H1 (cell line): ENCODE measurements around the gene LTBP1. TPM values are rescaled to one million over a fixed set of nuclear protein-coding genes. Genes with fewer than 3 reads are reported as not detected.

Source experiments
- CTCF ChIA-PET: fragments of 300-600 bp; sonication (Branson Sonifier 250); formaldehyde crosslinking; loops from one replicate; lab custom pipeline; 2021; ENCODE audit not compliant: partially characterized antibody; lab: Charles Lee
- POLR2A ChIA-PET: fragments of 300-600 bp; sonication (Branson Sonifier 250); formaldehyde crosslinking; loops from one replicate; lab custom pipeline; 2021; ENCODE audit warnings: inconsistent platforms; ENCODE audit not compliant: partially characterized antibody; lab: Charles Lee
- DNase-seq, 2 experiments: peaks; one replicate each; pipeline versions ENCODE4 v3.0.0 to v3.0.0-alpha.2; 2010 to 2022; ENCODE audit warnings: low spot score in 2 of 2, low read depth in 1 of 2, mixed read lengths in 1 of 2
- FAIRE-seq: peaks from 2 replicates; lab custom pipeline; 2011; peaks lifted over from hg19 to GRCh38; lab: Jason Lieb, UNC
- H2AFZ ChIP-seq: 2 replicates; pipeline ENCODE4 v1.8.1; 2012; ENCODE audit warnings: low read length, inconsistent platforms
- H2AK5ac ChIP-seq: 2 replicates; pipeline ENCODE4 v1.6.1; 2013; ENCODE audit warnings: low read depth, low read length
- H2BK120ac ChIP-seq: replicated peaks from 2 replicates; pipeline ENCODE3; 2013; ENCODE audit warnings: low read depth, low read length, inconsistent platforms
- H2BK12ac ChIP-seq: 2 replicates; pipeline ENCODE4 v1.6.1; 2013; ENCODE audit warnings: low read depth, low read length
- H2BK15ac ChIP-seq: 2 replicates; pipeline ENCODE4 v1.6.1; 2013; ENCODE audit warnings: low read length
- H2BK20ac ChIP-seq: 2 replicates; pipeline ENCODE4 v1.6.1; 2013; ENCODE audit warnings: low read length
- H2BK5ac ChIP-seq: 2 replicates; pipeline ENCODE4 v1.6.1; 2013; ENCODE audit warnings: low read depth, low read length
- H3K14ac ChIP-seq: 2 replicates; pipeline ENCODE4 v1.6.1; 2013; ENCODE audit warnings: inconsistent platforms; ENCODE audit not compliant: insufficient read length
- H3K18ac ChIP-seq: 2 replicates; pipeline ENCODE4 v1.6.1; 2013; ENCODE audit warnings: low read length; ENCODE audit errors: extremely low read depth
- H3K23ac ChIP-seq: 2 replicates; pipeline ENCODE4 v1.6.1; 2013; ENCODE audit warnings: inconsistent platforms; ENCODE audit not compliant: insufficient read length
- H3K23me2 ChIP-seq: 2 replicates; pipeline ENCODE4 v1.6.1; 2013; ENCODE audit warnings: low read depth, low read length
- H3K27ac ChIP-seq: 2 replicates; pipeline ENCODE4 v1.6.1; 2011; ENCODE audit warnings: low read depth, low read length, inconsistent platforms
- H3K27me3 ChIP-seq, 4 experiments: replicated peaks in 1 of 4; 1 replicate in 1 of 4; 2 replicates in 3 of 4; pipeline versions ENCODE4 v1.6.1 to v1.8.1; 2011 to 2013; ENCODE audit warnings: low read length in 3 of 4, mild to moderate bottlenecking in 3 of 4, inconsistent platforms in 2 of 4, mixed read lengths in 2 of 4, moderate library complexity in 1 of 4; ENCODE audit not compliant: control insufficient read depth in 3 of 4, insufficient read depth in 3 of 4; ENCODE audit errors: extremely low read depth in 1 of 4
- H3K36me3 ChIP-seq, 4 experiments: 2 replicates each; pipeline versions ENCODE4 v1.6.1 to v1.8.1; 2011 to 2013; ENCODE audit warnings: mild to moderate bottlenecking in 4 of 4, low read length in 3 of 4, moderate library complexity in 2 of 4, control low read depth in 1 of 4, inconsistent platforms in 1 of 4; ENCODE audit not compliant: insufficient read depth in 4 of 4, control insufficient read depth in 2 of 4
- H3K4ac ChIP-seq: replicated peaks from 2 replicates; pipeline ENCODE3; 2013; ENCODE audit warnings: low read length, low read depth, mixed read lengths, inconsistent platforms; ENCODE audit not compliant: insufficient read length
- H3K4me1 ChIP-seq, 4 experiments: replicated peaks in 1 of 4; 1 replicate in 1 of 4; 2 replicates in 3 of 4; pipeline versions ENCODE4 v1.6.1 to v1.8.1; 2011 to 2013; ENCODE audit warnings: low read length in 3 of 4, inconsistent platforms in 2 of 4, mixed read lengths in 1 of 4; ENCODE audit not compliant: insufficient read depth in 4 of 4, control insufficient read depth in 3 of 4
- H3K4me2 ChIP-seq, 2 experiments: 2 replicates each; pipeline versions ENCODE4 v1.6.1 to v1.8.1; 2011 to 2013; ENCODE audit warnings: low read depth in 2 of 2, low read length in 2 of 2, control low read depth in 1 of 2, inconsistent platforms in 1 of 2, mild to moderate bottlenecking in 1 of 2; ENCODE audit not compliant: insufficient read depth in 1 of 2
- H3K4me3 ChIP-seq, 4 experiments: fragments of 200-600, 300-600 bp in 1 of 4; sonication (generic), shearing (Covaris generic), sonication (Bioruptor Twin) in 1 of 4; 2 replicates each; pipeline versions ENCODE4 v1.5.1 to v1.8.1; 2011 to 2016; ENCODE audit warnings: low read length in 4 of 4, low read depth in 3 of 4, control low read depth in 2 of 4, inconsistent platforms in 2 of 4, mild to moderate bottlenecking in 2 of 4, mixed read lengths in 1 of 4, moderate library complexity in 1 of 4; ENCODE audit not compliant: insufficient read depth in 2 of 4; ENCODE audit errors: extremely low read depth in 1 of 4
- H3K56ac ChIP-seq: replicated peaks from 2 replicates; pipeline ENCODE3; 2013; ENCODE audit warnings: low read depth, mild to moderate bottlenecking, mixed read lengths, low read length, inconsistent platforms; ENCODE audit not compliant: insufficient read length
- H3K79me1 ChIP-seq: 2 replicates; pipeline ENCODE4 v1.6.1; 2013; ENCODE audit warnings: low read depth, low read length, control low read depth
- H3K79me2 ChIP-seq, 2 experiments: 2 replicates each; pipeline versions ENCODE4 v1.6.1 to v1.8.1; 2012 to 2013; ENCODE audit warnings: low read length in 2 of 2, mild to moderate bottlenecking in 2 of 2, inconsistent platforms in 1 of 2; ENCODE audit not compliant: insufficient read depth in 2 of 2, control insufficient read depth in 1 of 2
- H3K9ac ChIP-seq, 4 experiments: replicated peaks in 1 of 4; 1 replicate in 1 of 4; 2 replicates in 3 of 4; pipeline versions ENCODE4 v1.6.1 to v1.8.1; 2011 to 2013; ENCODE audit warnings: low read depth in 3 of 4, low read length in 3 of 4, control low read depth in 2 of 4, mild to moderate bottlenecking in 2 of 4, moderate library complexity in 2 of 4, inconsistent platforms in 1 of 4; ENCODE audit errors: extremely low read depth in 1 of 4
- H3K9me3 ChIP-seq, 2 experiments: 2 replicates each; pipeline versions ENCODE4 v1.6.1 to v1.8.1; 2012 to 2013; ENCODE audit warnings: mild to moderate bottlenecking in 2 of 2, moderate library complexity in 2 of 2, control low read depth in 1 of 2, inconsistent platforms in 1 of 2, low read depth in 1 of 2, low read length in 1 of 2, mixed read lengths in 1 of 2; ENCODE audit not compliant: insufficient read depth in 2 of 2
- H4K20me1 ChIP-seq, 2 experiments: replicated peaks in 1 of 2; 2 replicates each; pipeline versions ENCODE3 to v1.8.1; 2011 to 2013; ENCODE audit warnings: inconsistent platforms in 2 of 2, low read length in 2 of 2, mild to moderate bottlenecking in 1 of 2; ENCODE audit not compliant: insufficient read depth in 2 of 2, control insufficient read depth in 1 of 2
- H4K5ac ChIP-seq: 2 replicates; pipeline ENCODE4 v1.6.1; 2013; ENCODE audit warnings: low read length, low read depth, mixed read lengths, inconsistent platforms; ENCODE audit not compliant: insufficient read length
- H4K8ac ChIP-seq: 2 replicates; pipeline ENCODE4 v1.8.0; 2013; ENCODE audit warnings: mild to moderate bottlenecking, moderate library complexity, low read length, inconsistent platforms; ENCODE audit not compliant: insufficient read depth; ENCODE audit errors: extremely low read depth
- H4K91ac ChIP-seq: replicated peaks from 2 replicates; pipeline ENCODE3; 2013; ENCODE audit warnings: low read length, mixed read lengths, inconsistent platforms; ENCODE audit not compliant: insufficient read length
- CEBPB ChIP-seq: IDR thresholded peaks from 2 replicates; pipeline ENCODE4 v1.6.1; 2012; ENCODE audit warnings: low read depth, low read length
- EGR1 ChIP-seq: IDR thresholded peaks from 2 replicates; pipeline ENCODE4 v1.6.1; 2011; ENCODE audit warnings: low read depth, low read length, borderline replicate concordance
- EZH2 ChIP-seq: fragments of 200-600 bp; sonication (generic); IDR thresholded peaks from 2 replicates; pipeline ENCODE4 v1.7.1; 2012; ENCODE audit warnings: low read depth, mild to moderate bottlenecking, moderate library complexity, low read length, inconsistent platforms; ENCODE audit not compliant: severe bottlenecking
- FOSL1 ChIP-seq: IDR thresholded peaks from 2 replicates; pipeline ENCODE4 v1.6.1; 2011; ENCODE audit warnings: mild to moderate bottlenecking, low read depth, low read length, moderate library complexity; ENCODE audit not compliant: insufficient read depth
- HDAC6 ChIP-seq: IDR thresholded peaks from one replicate; pipeline ENCODE4 v1.7.1; 2012; ENCODE audit warnings: low read depth, mild to moderate bottlenecking, inconsistent platforms, low read length, moderate library complexity
- KDM5A ChIP-seq: fragments of 200-600 bp; IDR thresholded peaks from 2 replicates; pipeline ENCODE4 v1.7.1; 2012; ENCODE audit warnings: mild to moderate bottlenecking, low read length, inconsistent platforms, mixed read lengths
- RXRA ChIP-seq: IDR thresholded peaks from 2 replicates; pipeline ENCODE4 v1.6.1; 2011; ENCODE audit warnings: low read depth, mild to moderate bottlenecking, low read length, moderate library complexity; ENCODE audit not compliant: insufficient read depth
- SAP30 ChIP-seq: fragments of 300-600 bp; sonication (generic); IDR thresholded peaks from 2 replicates; pipeline ENCODE4 v1.7.1; 2012; ENCODE audit warnings: low read length, moderate library complexity, mild to moderate bottlenecking, inconsistent platforms; ENCODE audit not compliant: insufficient read depth, insufficient replicate concordance
- SRF ChIP-seq: IDR thresholded peaks from 2 replicates; pipeline ENCODE4 v1.6.1; 2011; ENCODE audit warnings: mild to moderate bottlenecking, low read depth, low read length, moderate library complexity
- YY1 ChIP-seq: IDR thresholded peaks from 2 replicates; pipeline ENCODE4 v1.6.1; 2011; ENCODE audit warnings: low read depth, mild to moderate bottlenecking, low read length
- WGBS, 2 experiments: shearing (Covaris generic) in 1 of 2; methylation state at CpG; one replicate each; pipeline versions ENCODE4 v1.1.6 to v1.1.7; 2013 to 2015; ENCODE audit warnings: low lambda C conversion rate in 2 of 2, mixed read lengths in 2 of 2, inconsistent platforms in 1 of 2, low coverage in 1 of 2, missing lambda C conversion rate in 1 of 2; ENCODE audit not compliant: insufficient replicate concordance in 2 of 2, insufficient coverage in 1 of 2, insufficient read length in 1 of 2; ENCODE audit errors: extremely low coverage in 1 of 2, missing lambda C conversion rate in 1 of 2; 5-methylcytosine and 5-hydroxymethylcytosine counted together
- polyA plus RNA-seq, 7 experiments: library from polyadenylated mRNA; depleted of rRNA in 3 of 7; stranded (reverse) in 5 of 7; unstranded in 2 of 7; fragments of >200 nt in 5 of 7; fragments of 200-250 nt in 2 of 7; gene quantifications; 1 replicate in 5 of 7; 2 replicates in 1 of 7; 4 replicates in 1 of 7; pipeline versions ENCODE4 v1.2.1 to v1.2.3, GENCODE V29; 2011 to 2013; ENCODE audit warnings: missing spikeins in 2 of 7, mixed read lengths in 2 of 7
- total RNA-seq: library from RNA; stranded (reverse); fragmentation: NEBNext Ultra II Directional; extraction: Animal tissue kit (Norgen Biotek cat#: 25700); gene quantifications from 2 replicates; pipeline ENCODE4 v1.2.1, GENCODE V29; 2021
- TF ChIP-seq, protein P1 (sequence below): IDR thresholded peaks from 2 replicates; pipeline ENCODE4 v1.6.1; 2011; ENCODE audit warnings: low read depth, mild to moderate bottlenecking, low read length; ENCODE audit not compliant: insufficient read depth
- TF ChIP-seq, protein P2 (sequence below): IDR thresholded peaks from 2 replicates; pipeline ENCODE4 v1.6.1; 2012; ENCODE audit warnings: inconsistent platforms

The LTBP1 gene
- total and polyA plus RNA-seq, 2 of the 8 experiments (the other 6 are each of a cell fraction or from before 2014, with no cell fraction given), result 15.4 to 24.7 TPM

DNA sequence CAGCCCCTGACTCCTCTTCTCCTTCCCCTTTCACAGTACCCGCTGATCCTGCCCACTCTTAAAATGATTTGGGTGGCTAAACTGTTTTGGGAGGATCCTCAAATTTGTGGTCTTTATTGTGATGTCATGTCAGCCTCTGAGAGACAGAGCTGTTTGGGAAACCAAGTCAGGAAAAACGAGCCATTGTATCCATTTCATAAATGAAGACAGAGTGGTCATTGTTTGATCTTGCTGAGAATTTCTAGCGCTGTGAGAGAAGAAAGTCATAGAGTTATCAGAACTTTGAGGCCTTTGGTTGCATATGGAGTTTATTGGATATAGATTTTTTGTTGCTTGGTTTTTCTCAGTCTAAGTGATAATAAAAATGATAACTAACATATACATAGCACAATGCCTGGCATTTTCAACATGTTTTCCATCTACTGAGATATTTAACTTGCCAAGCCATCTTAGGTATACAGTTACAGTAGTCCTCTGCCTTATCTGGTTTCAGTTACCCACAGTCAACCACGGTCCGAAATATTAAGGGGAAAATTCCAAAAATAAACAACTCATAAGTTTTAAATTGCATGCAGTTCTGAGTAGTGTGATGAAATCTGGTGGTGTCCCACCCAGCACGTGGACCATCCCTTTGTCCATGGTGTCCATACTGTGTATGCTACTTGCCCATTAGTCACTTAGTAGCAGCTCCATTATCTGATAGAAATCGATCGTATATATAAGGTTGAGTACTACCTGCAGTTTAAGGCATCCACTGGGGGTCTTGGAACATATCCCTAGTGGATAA, 424.7 kb downstream of the LTBP1 start:
- H2AK5ac ChIP-seq, result no peak overlapping the region
- no peak overlapping the region for H3K4me2 ChIP-seq
- ChIA-PET POLR2A (interaction anchor here (0.7 kb wide), 1 partner anchor 10 kb away, joined by 3 read pairs; no protein-coding TSS in a partner anchor), CTCF (interaction anchor here (0.6 to 4.9 kb wide), 41 partner anchors 10 to 652 kb away, joined by 3 to 60 read pairs (median 4); no protein-coding TSS in a partner anchor)
- no peak overlapping the region for H2AFZ ChIP-seq
- H3K4me3 ChIP-seq, result no peak overlapping the region
- H3K4me1 ChIP-seq, result no peaks in the 10 kb centered on the region
- H2BK12ac ChIP-seq, result no peak overlapping the region
- H3K23me2 ChIP-seq, result no peaks in the 10 kb centered on the region
- H2BK20ac ChIP-seq, result no peak overlapping the region
- H3K36me3 ChIP-seq, result no peaks in the 10 kb centered on the region
- no peak overlapping the region for H2BK5ac ChIP-seq
- H2BK120ac ChIP-seq, result no peak overlapping the region
- DNase-seq (no peak), FAIRE-seq (no peak)
- H4K20me1 ChIP-seq, result no peaks in the 10 kb centered on the region
- no peak overlapping the region for H3K4ac ChIP-seq
- no peak overlapping the region for H4K91ac ChIP-seq
- H4K5ac ChIP-seq, result no peak overlapping the region
- no peak overlapping the region for H4K8ac ChIP-seq
- H3K79me1 ChIP-seq, result no peaks in the 10 kb centered on the region
- no peak overlapping the region for H3K9ac ChIP-seq
- H3K14ac ChIP-seq, result no peak overlapping the region
- H3K18ac ChIP-seq, result no peak overlapping the region
- H2BK15ac ChIP-seq, result no peak overlapping the region
- 96% methylated on average over 8 of the region's 8 CpGs; no CpG with 5 or more reads in 1 of the 2 experiments for WGBS, 2 experiments
- no peaks in the 10 kb centered on the region for H3K27me3 ChIP-seq
- no peaks in the 10 kb centered on the region for H3K79me2 ChIP-seq
- no peaks in the 10 kb centered on the region for H3K9me3 ChIP-seq
- no peak overlapping the region for H3K56ac ChIP-seq
- H3K23ac ChIP-seq, result no peak overlapping the region
- H3K27ac ChIP-seq, result no peak overlapping the region
- TF ChIP-seq EZH2 (no peak), HDAC6 (no peak), FOSL1 (no peak), EGR1 (no peak), CEBPB (no peak), YY1 (no peak), RXRA (no peak), KDM5A (no peak), SAP30 (no peak), SRF (no peak)
- TF ChIP-seq, protein P1, sequence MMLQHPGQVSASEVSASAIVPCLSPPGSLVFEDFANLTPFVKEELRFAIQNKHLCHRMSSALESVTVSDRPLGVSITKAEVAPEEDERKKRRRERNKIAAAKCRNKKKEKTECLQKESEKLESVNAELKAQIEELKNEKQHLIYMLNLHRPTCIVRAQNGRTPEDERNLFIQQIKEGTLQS, result no peak
- TF ChIP-seq, protein P2, sequence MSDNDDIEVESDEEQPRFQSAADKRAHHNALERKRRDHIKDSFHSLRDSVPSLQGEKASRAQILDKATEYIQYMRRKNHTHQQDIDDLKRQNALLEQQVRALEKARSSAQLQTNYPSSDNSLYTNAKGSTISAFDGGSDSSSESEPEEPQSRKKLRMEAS, result no peak
